ENCODE measurements around the gene GNPAT.
A peak's percentile ranks its signal among the peaks of the same experiment; 100 is the strongest.

- TF ChIP-seq CTCF (IDR thresholded peaks at IDR 0.05 in 2 of 3, conservative IDR thresholded peaks at IDR 0.05 in 1 of 3; ENCODE audit: borderline replicate concordance in 1 of 3, insufficient read depth in 1 of 3, low read depth in 2 of 3, low read length in 2 of 3) (0 out of 6 replicates have a peak, but pooled peaks of 1 of the 3 experiments have one; percentile 4), CEBPB (IDR thresholded peaks at IDR 0.05; ENCODE audit: low read depth) (no peak), POLR2A (IDR thresholded peaks at IDR 0.05; ENCODE audit: borderline replicate concordance, extremely low read depth, insufficient read depth, insufficient read length) (no peak), CBX3 (IDR thresholded peaks at IDR 0.05; ENCODE audit: low read depth) (no peak), SP1 (IDR thresholded peaks at IDR 0.05; ENCODE audit: low read depth) (no peak)
Measured at GRCh38 chr1:231207437-231207836, 33.6 kb upstream of the GNPAT start.
